Spleen (tissue), 11 donors: ENCODE measurements around the gene SENP7. TPM values are rescaled to one million over a fixed set of nuclear protein-coding genes. Genes with fewer than 3 reads are reported as not detected.

Experiments used
- DNase-seq: peaks from one replicate; pipeline ENCODE4 v3.0.0-alpha.2; 2020
- H3K27ac ChIP-seq, 8 donors: fragments of 200-600 bp; sonication (generic) in 7 of 8; 1 replicate in 4 of 8; 2 replicates in 4 of 8; pipeline versions ENCODE4 v1.5.0 to v1.8.0; 2016 to 2021; ENCODE audit warnings: inconsistent platforms in 4 of 8, mild to moderate bottlenecking in 4 of 8, moderate library complexity in 1 of 8
- H3K27me3 ChIP-seq, 7 donors: fragments of 200-600 bp; sonication (generic) in 6 of 7; replicated peaks in 1 of 7; 1 replicate in 4 of 7; 2 replicates in 3 of 7; pipeline versions ENCODE4 v1.5.0 to v1.8.0; 2016 to 2021; ENCODE audit warnings: inconsistent platforms in 3 of 7, mild to moderate bottlenecking in 1 of 7
- H3K36me3 ChIP-seq, 6 donors: fragments of 200-600 bp; sonication (generic) in 5 of 6; 1 replicate in 4 of 6; 2 replicates in 2 of 6; pipeline versions ENCODE4 v1.5.0 to v1.8.0; 2016 to 2021; ENCODE audit warnings: inconsistent platforms in 2 of 6
- H3K4me1 ChIP-seq, 6 donors: fragments of 200-600 bp; sonication (generic) in 5 of 6; 1 replicate in 3 of 6; 2 replicates in 3 of 6; pipeline versions ENCODE4 v1.5.0 to v1.8.0; 2016 to 2021; ENCODE audit warnings: inconsistent platforms in 3 of 6
- H3K4me3 ChIP-seq, 8 donors: fragments of 200-600 bp; sonication (generic) in 7 of 8; 1 replicate in 4 of 8; 2 replicates in 4 of 8; pipeline versions ENCODE4 v1.5.0 to v1.8.0; 2016 to 2021; ENCODE audit warnings: inconsistent platforms in 4 of 8, mild to moderate bottlenecking in 4 of 8, moderate library complexity in 2 of 8
- H3K9me3 ChIP-seq, 8 donors: fragments of 200-600 bp; sonication (generic) in 7 of 8; 1 replicate in 4 of 8; 2 replicates in 4 of 8; pipeline versions ENCODE4 v1.5.0 to v1.8.0; 2016 to 2021; ENCODE audit warnings: inconsistent platforms in 4 of 8
- POLR2A ChIP-seq, 3 donors: fragments of 450-650 bp; IDR thresholded peaks; one replicate each; pipeline ENCODE4 v1.5.1; 2017; ENCODE audit warnings: antibody characterized with exemption in 3 of 3, mild to moderate bottlenecking in 1 of 3
- POLR2AphosphoS5 ChIP-seq, 3 donors: sonication (generic); formaldehyde crosslinking; IDR thresholded peaks; one replicate each; pipeline ENCODE4 v1.5.1; 2017; ENCODE audit warnings: antibody characterized with exemption in 3 of 3
- WGBS, 5 donors: extraction: QIAGEN DNeasy Blood & Tissue Kit in 3 of 5; methylation state at CpG; one replicate each; pipeline versions ENCODE4 v1.1.5 to v1.1.7; 2013 to 2018; 5-methylcytosine and 5-hydroxymethylcytosine counted together
- intact Hi-C: fragments of 100-400 bp; cut with DNase I; formaldehyde crosslinking; loops from one replicate; pipeline ENCODE4 v1.15.0; 2023; ENCODE audit warnings: low total_unique reads
- polyA plus RNA-seq, 3 donors: library from polyadenylated mRNA; stranded (reverse); fragments of 200-250 nt; gene quantifications; one replicate each; pipeline ENCODE4 v1.2.1, GENCODE V29; 2013
- total RNA-seq, 7 donors: library from RNA; depleted of rRNA in 3 of 7; stranded (reverse); fragments of >200 nt in 3 of 7; fragmentation: NEBNext Ultra II Directional in 4 of 7; extraction: Animal tissue kit (Norgen Biotek cat#: 25700) in 4 of 7; gene quantifications; one replicate each; pipeline versions ENCODE4 v1.1.0 to v1.2.1, GENCODE V29; 2016 to 2021
- TF ChIP-seq, protein P1 (sequence below), 11 experiments: fragments of 200-600 bp in 7 of 11; fragments of 450-650 bp in 4 of 11; sonication (generic) in 4 of 11; IDR thresholded peaks in 8 of 11; conservative IDR thresholded peaks in 3 of 11; 1 replicate in 7 of 11; 2 replicates in 4 of 11; pipeline versions ENCODE4 v1.4.0 to v1.8.0; 2016 to 2021; ENCODE audit warnings: antibody characterized with exemption in 11 of 11, inconsistent platforms in 4 of 11, mild to moderate bottlenecking in 1 of 11
- donor health status: healthy with polysubstance abuse.
- donor health status: DM: no; HTN: no; CAD: no; lungs with moderate emphysema.
- donor health status: DM: no; HTN: no; CAD: no.
- donor health status: Bipolar disorder and iron deficiency.
- donor health status: healthy.
- donor health status: DM: no; HTN: no; CAD: no.
- donor health status: DM: yes; HTN: yes; CAD: no.

The SENP7 gene
- total and polyA plus RNA-seq, 10 donors, result 11.2 to 46.9 (median 33.4) TPM

DNA sequence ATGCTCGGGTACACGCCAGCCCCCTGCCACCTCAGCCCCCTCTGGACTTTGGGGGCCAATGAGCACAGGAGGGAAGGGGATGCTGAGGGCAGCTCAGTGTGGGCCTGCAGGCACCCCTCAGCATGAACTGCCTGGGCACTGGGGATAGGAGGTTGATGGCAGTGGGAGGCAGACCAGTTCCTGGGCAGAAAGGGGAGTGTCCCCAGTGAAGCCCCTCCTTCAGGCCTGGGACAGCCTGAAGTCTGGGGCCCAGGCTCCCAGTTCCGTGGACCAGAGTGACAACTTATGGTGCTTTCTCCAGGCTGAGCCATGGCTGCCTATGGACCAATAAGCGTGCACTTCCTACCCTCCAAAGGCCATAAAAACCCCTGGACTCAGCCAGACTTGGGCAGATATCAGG lies 129.4 kb downstream of the SENP7 start:
- Histone ChIP-seq H3K27ac (peak overlapping the region in 2 of 8 donors; percentile 13 to 21), H3K4me1 (peaks cover 6 to 55% (median 26%) of the 10 kb centered on the region in 6 donors), H3K36me3 (peaks cover 0 to 13% (median 0%) of the 10 kb centered on the region in 6 donors), H3K9me3 (peaks cover 0 to 10% (median 7%) of the 10 kb centered on the region in 8 donors), H3K4me3 (no peak overlapping the region), H3K27me3 (no peaks in the 10 kb centered on the region)
- intact Hi-C loops, result no loop called here
- WGBS, 5 donors, result 94 to 100% (median 98%) methylated on average over 4 of the region's 4 CpGs
- peak in 1 of 3 donors; percentile 32 for TF ChIP-seq POLR2AphosphoS5 (IDR thresholded peaks at IDR 0.05)
- TF ChIP-seq, protein P1, sequence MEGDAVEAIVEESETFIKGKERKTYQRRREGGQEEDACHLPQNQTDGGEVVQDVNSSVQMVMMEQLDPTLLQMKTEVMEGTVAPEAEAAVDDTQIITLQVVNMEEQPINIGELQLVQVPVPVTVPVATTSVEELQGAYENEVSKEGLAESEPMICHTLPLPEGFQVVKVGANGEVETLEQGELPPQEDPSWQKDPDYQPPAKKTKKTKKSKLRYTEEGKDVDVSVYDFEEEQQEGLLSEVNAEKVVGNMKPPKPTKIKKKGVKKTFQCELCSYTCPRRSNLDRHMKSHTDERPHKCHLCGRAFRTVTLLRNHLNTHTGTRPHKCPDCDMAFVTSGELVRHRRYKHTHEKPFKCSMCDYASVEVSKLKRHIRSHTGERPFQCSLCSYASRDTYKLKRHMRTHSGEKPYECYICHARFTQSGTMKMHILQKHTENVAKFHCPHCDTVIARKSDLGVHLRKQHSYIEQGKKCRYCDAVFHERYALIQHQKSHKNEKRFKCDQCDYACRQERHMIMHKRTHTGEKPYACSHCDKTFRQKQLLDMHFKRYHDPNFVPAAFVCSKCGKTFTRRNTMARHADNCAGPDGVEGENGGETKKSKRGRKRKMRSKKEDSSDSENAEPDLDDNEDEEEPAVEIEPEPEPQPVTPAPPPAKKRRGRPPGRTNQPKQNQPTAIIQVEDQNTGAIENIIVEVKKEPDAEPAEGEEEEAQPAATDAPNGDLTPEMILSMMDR (IDR thresholded peaks at IDR 0.05 in 8 of 11, conservative IDR thresholded peaks at IDR 0.05 in 3 of 11), result no peak
- DNase-seq, result no peak

DNA sequence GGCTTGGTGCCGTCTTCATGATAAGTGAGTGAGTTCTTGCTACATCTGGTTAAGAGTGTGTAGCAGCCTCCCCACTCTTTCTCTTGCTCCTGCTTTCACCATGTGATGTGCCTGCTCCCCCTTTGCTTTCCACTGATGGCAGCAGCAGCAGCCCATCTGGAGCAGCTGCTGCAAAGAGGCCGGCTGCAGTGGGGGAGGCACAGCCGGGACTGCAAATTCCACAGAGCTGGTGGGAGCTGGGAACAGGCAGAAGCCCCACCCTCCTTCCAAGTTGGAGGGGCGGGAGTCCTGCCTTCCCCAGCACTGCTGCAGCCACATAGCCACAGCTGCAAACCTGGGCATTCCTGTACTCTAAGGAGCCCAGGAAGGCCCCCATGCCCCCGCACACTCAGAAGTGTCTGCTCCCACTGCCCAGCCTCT lies 129.8 kb downstream of the SENP7 start:
- H3K27ac ChIP-seq, result peak overlapping the region in 2 of 8 donors; percentile 13 to 21
- TF ChIP-seq POLR2A (IDR thresholded peaks at IDR 0.05) (no peak), POLR2AphosphoS5 (IDR thresholded peaks at IDR 0.05) (peak in 1 of 3 donors; percentile 37)
- WGBS, 5 donors, result 72 to 86% (median 82%) methylated on average over 5 of the region's 5 CpGs
- intact Hi-C loops, result no loop called here
- H3K36me3 ChIP-seq, result peaks cover 0 to 13% (median 0%) of the 10 kb centered on the region in 6 donors
- H3K27me3 ChIP-seq, result no peaks in the 10 kb centered on the region
- H3K4me1 ChIP-seq, result peaks cover 6 to 60% (median 26%) of the 10 kb centered on the region in 6 donors
- peaks cover 0 to 5% (median 2%) of the 10 kb centered on the region in 8 donors for H3K9me3 ChIP-seq
- DNase-seq, result no peak
- H3K4me3 ChIP-seq, result no peak overlapping the region

DNA sequence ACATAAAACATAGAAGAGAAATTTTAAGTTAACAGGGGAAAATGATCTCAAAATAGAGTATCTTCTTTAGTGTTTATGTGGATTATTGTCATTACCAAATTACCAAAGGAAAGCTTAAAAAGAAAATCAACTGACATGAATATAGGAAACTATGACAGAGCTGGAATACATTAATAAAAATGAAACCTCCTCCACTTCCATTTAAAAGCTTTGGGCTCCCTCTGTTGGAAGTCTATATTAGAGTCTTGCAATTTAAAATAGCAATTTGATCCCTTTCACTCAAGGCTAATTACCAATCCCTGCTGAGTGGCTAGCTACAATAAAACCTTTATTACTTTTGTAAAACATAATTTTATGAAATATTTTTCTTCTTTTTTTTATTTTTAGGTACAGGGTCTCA lies 131.2 kb downstream of the SENP7 start:
- DNase-seq, result no peak
- intact Hi-C loops, result no loop called here
- TF ChIP-seq, protein P1 (IDR thresholded peaks at IDR 0.05 in 8 of 11, conservative IDR thresholded peaks at IDR 0.05 in 3 of 11), result peak in 8 of 11 experiments; percentile 10 to 55 (median 46)
- TF ChIP-seq POLR2AphosphoS5 (IDR thresholded peaks at IDR 0.05), result no peak
- TF ChIP-seq POLR2A (IDR thresholded peaks at IDR 0.05), result no peak
- Histone ChIP-seq H3K4me3 (no peak overlapping the region), H3K9me3 (peaks cover 0 to 5% (median 0%) of the 10 kb centered on the region in 8 donors), H3K36me3 (peaks cover 0 to 13% (median 0%) of the 10 kb centered on the region in 6 donors), H3K27me3 (no peaks in the 10 kb centered on the region), H3K4me1 (peaks cover 6 to 73% (median 34%) of the 10 kb centered on the region in 6 donors), H3K27ac (no peak overlapping the region)

DNA sequence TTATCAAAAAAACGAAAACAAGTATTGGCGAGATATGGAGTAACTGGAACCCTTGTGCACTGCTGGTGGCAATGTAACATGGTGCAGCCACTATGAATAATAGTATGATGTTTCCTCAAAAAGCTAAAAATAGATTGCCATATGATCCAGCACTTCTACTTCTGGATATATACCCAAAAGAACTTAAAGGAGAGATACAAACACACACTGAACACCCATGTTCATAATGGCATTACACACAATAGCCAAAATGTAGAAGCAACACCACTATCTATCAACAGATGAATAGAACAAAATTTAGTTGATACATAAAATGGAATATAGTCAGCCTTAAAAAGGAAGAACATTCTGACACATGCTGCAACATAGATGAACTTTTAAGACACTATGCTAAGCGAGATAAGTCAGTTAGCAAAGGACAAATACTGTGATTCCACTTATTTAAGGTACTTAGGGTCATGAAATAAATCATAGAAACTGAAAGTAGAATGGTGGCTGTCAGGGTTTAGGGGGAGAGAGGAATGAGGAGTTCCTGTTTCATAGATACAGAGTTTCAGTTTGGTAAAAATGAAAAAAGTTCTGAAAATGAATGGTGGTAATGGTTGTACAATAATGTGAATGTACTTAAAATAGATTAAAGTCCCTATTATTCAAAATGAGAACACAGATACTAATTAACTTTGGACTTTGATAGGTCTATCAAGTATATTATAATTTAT lies 133.2 kb downstream of the SENP7 start:
- Histone ChIP-seq H3K27ac (peak overlapping the region in 7 of 8 donors; percentile 1 to 68 (median 55)), H3K27me3 (no peaks in the 10 kb centered on the region), H3K4me1 (peaks cover 6 to 62% (median 34%) of the 10 kb centered on the region in 6 donors), H3K9me3 (peaks cover 0 to 5% (median 0%) of the 10 kb centered on the region in 8 donors), H3K4me3 (peak overlapping the region in 1 of 8 donors; percentile 27), H3K36me3 (peaks cover 0 to 13% (median 0%) of the 10 kb centered on the region in 6 donors)
- TF ChIP-seq POLR2A (IDR thresholded peaks at IDR 0.05), result no peak
- TF ChIP-seq, protein P1 (IDR thresholded peaks at IDR 0.05 in 8 of 11, conservative IDR thresholded peaks at IDR 0.05 in 3 of 11), result no peak
- TF ChIP-seq POLR2AphosphoS5 (IDR thresholded peaks at IDR 0.05), result no peak
- DNase-seq, result no peak
- intact Hi-C loops, result no loop called here
- 57 to 65% (median 62%) methylated on average over 3 of the region's 3 CpGs for WGBS, 5 donors
